GM18498 (cell line): Measurements from ENCODE around the gene CFAP97D2.

Experiments
- ATAC-seq: cut with Tn5 transposase; IDR thresholded peaks from one replicate; pipeline ENCODE4 v1.9.1; 2021; ENCODE audit warnings: mild to moderate bottlenecking, moderate library complexity; ENCODE audit not compliant: unreplicated experiment

CFAP97D2 gene

DNA sequence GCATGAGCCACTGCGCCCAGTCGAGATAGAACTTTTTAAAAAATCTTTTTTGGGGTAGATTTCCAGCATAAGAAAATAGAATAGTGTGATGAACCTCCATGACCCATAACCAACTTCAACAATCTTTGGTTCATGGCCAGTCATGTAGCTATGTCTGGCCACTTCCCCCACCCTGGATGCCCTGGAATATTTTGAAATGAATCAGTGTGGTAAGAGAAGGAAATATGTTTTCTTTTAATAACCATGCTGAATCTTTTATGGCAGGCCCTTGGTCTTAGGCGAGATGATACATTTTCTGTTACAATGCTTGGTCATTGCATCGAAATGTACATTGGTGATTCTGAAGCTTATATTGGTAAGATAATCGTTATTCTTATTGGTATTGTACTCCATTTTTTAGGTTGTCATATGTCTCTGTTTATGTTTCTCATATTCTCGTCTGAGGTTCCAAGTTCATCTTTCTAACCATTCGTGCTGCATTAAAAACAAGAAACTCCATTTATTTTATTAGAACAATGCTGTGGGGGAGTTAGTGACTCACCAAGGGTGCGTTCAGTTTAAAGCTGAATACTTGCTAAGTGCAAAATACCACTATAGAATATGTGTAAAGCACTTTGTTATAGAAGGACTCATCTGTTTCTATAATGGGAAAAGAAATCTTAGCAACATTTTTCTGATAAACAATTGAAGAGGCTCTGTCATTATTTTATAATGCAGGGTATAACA is 86.0 kb downstream of the CFAP97D2 start:
- no peak for ATAC-seq

DNA sequence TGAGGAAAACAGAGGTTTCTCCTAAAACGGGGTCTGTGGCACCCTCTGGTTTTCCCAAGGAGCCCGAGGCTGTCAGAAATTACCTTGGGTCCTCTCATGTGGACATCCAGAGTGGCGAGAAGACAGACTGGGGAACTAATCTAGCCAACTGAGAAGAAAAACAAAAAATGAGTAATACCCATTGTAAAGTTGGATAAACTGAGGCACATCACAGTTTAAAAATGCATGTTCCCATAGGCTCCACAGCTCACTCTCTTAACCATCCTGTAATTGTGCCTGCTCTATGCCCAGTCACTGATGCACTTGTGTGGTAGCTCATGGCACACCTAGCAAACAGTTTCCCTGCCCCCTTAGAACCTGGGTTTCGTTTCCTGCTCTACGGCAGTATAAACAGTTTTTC is 87.2 kb downstream of the CFAP97D2 start:
- ATAC-seq, result no peak

DNA sequence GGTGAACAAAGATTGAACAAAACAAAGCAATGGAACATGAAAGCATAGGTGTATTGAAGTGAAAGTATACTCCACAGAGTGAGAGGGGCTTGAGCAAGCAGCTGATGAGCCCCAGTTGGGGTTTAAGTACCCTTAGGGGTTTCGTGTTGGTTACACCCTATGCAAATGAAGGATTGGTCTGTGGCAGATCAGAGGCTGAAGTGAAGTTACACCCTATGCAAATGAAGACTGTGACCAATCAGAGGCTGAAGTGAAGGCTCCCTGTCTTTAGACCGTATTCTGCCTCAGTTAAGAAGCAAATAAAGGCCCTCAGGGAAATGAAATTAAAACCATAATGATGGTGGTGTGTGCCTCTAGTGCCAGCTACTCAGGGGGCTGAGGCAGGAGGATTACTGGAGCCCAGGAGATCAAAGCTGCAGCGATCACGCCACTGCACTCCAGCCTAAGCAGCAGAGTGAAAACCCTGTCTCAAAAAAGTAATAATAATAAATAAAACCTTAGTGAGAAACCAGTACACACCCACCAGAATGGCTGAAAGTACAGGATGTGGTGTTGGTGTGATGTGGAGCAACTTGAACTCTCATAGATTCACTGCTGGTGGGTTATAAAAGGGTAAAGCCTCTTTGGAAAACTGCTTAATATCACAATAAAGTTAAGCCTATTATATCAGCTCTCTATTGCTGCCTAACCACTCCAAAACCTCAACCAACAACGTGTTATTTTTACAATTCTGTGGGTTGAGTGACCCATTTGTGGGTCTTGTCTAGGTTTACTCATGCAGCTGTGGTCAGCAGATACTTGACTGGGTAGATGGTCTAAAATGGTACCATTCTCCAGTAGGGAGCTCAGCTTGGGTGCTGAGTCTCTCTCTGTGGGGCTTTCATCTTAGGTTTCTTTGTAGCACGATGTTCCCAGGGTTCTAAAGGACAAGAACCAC is 89.6 kb downstream of the CFAP97D2 start:
- ATAC-seq, result no peak

DNA sequence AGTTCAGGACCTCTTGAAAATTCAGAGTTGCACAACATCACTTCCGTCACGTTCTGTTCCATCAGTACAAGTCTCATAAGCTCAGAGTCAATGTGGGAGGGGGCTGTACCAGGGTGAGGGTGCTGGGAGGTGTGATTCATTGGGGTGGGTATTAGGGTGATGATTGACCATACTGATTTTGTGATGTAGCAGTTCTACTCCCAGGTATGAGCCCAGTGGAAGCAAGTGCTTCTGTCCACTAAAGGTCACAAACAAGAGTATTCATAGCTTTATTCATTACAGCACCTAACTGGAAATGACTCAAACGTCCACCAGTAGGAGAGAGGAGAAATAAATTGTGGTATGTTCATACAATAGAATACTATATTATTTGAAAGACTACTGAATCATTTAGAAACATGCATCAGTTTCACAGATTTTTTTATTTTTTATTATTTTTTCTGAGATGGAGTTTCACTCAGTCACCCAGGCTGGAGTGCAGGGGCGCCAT is 90.3 kb downstream of the CFAP97D2 start:
- ATAC-seq, result no peak
